ENCODE data around the gene LEKR1.

Gene LEKR1

DNA sequence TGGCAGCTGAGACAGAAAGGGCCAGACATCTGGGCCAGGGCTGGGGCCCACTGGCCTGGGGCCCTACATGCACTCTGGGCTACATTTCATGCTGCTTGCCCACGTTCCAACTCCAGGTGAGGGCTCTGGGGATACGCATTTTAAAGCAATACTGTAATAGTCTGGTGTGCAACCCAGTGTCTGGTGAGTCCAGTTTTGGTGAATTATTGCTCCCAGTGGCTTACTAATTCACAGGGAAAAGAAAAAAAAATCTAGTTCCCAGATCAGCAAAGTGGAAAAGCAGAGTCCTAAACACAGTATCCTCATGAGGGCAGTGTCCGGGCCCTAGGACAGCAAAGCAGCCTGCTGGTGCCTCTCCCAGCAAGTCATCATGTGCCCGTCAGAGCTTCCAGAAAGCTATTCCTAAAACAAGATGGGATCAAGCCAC is 251.4 kb downstream of the LEKR1 start:
- Histone ChIP-seq H3K36me3 (ENCODE audit: control insufficient read depth, low read depth, low read length) (no peaks in the 10 kb centered on the region), H3K27me3 (ENCODE audit: control insufficient read depth, insufficient read depth, low read length) (peaks cover 5% of the 10 kb centered on the region), H3K9me3 (ENCODE audit: control insufficient read depth, low read depth, low read length) (no peaks in the 10 kb centered on the region), H3K4me1 (ENCODE audit: control insufficient read depth, low read depth, low read length) (peaks cover 18% of the 10 kb centered on the region), H3K27ac (ENCODE audit: low read length) (no peak overlapping the region), H3K4me3 (ENCODE audit: low read length) (no peak overlapping the region), H3K9ac (ENCODE audit: low read length) (no peak overlapping the region)

DNA sequence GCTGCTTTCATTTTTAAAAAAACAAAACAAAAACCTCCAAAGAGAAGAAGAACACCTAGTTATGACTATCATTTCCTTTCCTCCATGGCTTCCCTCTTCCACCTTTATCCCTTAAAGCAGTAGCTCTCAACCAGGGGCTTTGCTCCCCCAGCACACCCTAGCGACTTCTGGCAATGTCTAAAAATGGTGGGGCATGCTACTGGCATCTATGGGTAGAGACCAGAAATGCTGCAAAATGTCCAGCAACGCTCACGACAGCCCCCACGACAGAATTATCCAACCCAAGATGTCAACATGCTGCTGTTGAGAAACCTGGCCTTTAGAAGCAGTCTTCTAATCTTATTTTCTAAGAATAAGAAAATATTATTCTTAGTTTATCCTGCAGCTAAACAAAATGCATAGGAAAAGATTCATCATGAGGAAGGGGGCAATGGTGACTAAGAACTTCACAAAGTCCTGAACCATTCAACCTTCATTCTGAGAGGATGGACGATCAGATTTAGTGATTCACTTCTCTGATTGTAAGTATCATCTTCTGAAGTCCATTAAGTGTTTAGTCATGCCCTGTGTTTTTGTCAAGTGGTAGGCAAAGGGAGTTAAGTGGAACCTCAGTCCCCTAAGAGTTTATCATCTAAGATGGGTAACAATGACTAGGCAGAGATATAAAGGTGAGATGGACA is 252.1 kb downstream of the LEKR1 start:
- Histone ChIP-seq H3K4me3 (ENCODE audit: low read length) (no peak overlapping the region), H3K4me1 (ENCODE audit: control insufficient read depth, low read depth, low read length) (peaks cover 18% of the 10 kb centered on the region), H3K9ac (ENCODE audit: low read length) (no peak overlapping the region), H3K27me3 (ENCODE audit: control insufficient read depth, insufficient read depth, low read length) (peaks cover 10% of the 10 kb centered on the region), H3K27ac (ENCODE audit: low read length) (no peak overlapping the region), H3K9me3 (ENCODE audit: control insufficient read depth, low read depth, low read length) (no peaks in the 10 kb centered on the region), H3K36me3 (ENCODE audit: control insufficient read depth, low read depth, low read length) (no peaks in the 10 kb centered on the region)

GRCh38 chr3:157078811-157079185 is 252.6 kb downstream of the LEKR1 start:
- no peak overlapping the region for H3K9ac ChIP-seq (ENCODE audit: low read length)
- H3K4me3 ChIP-seq (ENCODE audit: low read length): no peak overlapping the region
- peaks cover 18% of the 10 kb centered on the region for H3K4me1 ChIP-seq (ENCODE audit: control insufficient read depth, low read depth, low read length)
- H3K27me3 ChIP-seq (ENCODE audit: control insufficient read depth, insufficient read depth, low read length): peaks cover 10% of the 10 kb centered on the region
- H3K27ac ChIP-seq (ENCODE audit: low read length): no peak overlapping the region
- H3K36me3 ChIP-seq (ENCODE audit: control insufficient read depth, low read depth, low read length): no peaks in the 10 kb centered on the region
- no peaks in the 10 kb centered on the region for H3K9me3 ChIP-seq (ENCODE audit: control insufficient read depth, low read depth, low read length)

GRCh38 chr3:157079676-157080369 is 253.7 kb downstream of the LEKR1 start:
- H3K4me3 ChIP-seq (ENCODE audit: low read length): no peak overlapping the region
- H3K9me3 ChIP-seq (ENCODE audit: control insufficient read depth, low read depth, low read length): no peaks in the 10 kb centered on the region
- H3K27me3 ChIP-seq (ENCODE audit: control insufficient read depth, insufficient read depth, low read length): peaks cover 10% of the 10 kb centered on the region
- no peak overlapping the region for H3K9ac ChIP-seq (ENCODE audit: low read length)
- no peak overlapping the region for H3K27ac ChIP-seq (ENCODE audit: low read length)
- peaks cover 18% of the 10 kb centered on the region for H3K4me1 ChIP-seq (ENCODE audit: control insufficient read depth, low read depth, low read length)
- no peaks in the 10 kb centered on the region for H3K36me3 ChIP-seq (ENCODE audit: control insufficient read depth, low read depth, low read length)

- Histone ChIP-seq H3K4me3 (ENCODE audit: low read length) (no peak overlapping the region), H3K4me1 (ENCODE audit: control insufficient read depth, low read depth, low read length) (peaks cover 12% of the 10 kb centered on the region), H3K27me3 (ENCODE audit: control insufficient read depth, insufficient read depth, low read length) (peaks cover 10% of the 10 kb centered on the region), H3K9me3 (ENCODE audit: control insufficient read depth, low read depth, low read length) (no peaks in the 10 kb centered on the region), H3K27ac (ENCODE audit: low read length) (no peak overlapping the region), H3K9ac (ENCODE audit: low read length) (peak overlapping the region; percentile 37), H3K36me3 (ENCODE audit: control insufficient read depth, low read depth, low read length) (no peaks in the 10 kb centered on the region)
Measured at GRCh38 chr3:157081626-157082210, 255.6 kb downstream of the LEKR1 start.

- Histone ChIP-seq H3K9ac (ENCODE audit: low read length) (peak overlapping the region; percentile 0), H3K4me1 (ENCODE audit: control insufficient read depth, low read depth, low read length) (peaks cover 19% of the 10 kb centered on the region), H3K36me3 (ENCODE audit: control insufficient read depth, low read depth, low read length) (no peaks in the 10 kb centered on the region), H3K9me3 (ENCODE audit: control insufficient read depth, low read depth, low read length) (no peaks in the 10 kb centered on the region), H3K27ac (ENCODE audit: low read length) (no peak overlapping the region), H3K27me3 (ENCODE audit: control insufficient read depth, insufficient read depth, low read length) (peaks cover 10% of the 10 kb centered on the region), H3K4me3 (ENCODE audit: low read length) (no peak overlapping the region)
Measured at GRCh38 chr3:157082305-157082982, 256.3 kb downstream of the LEKR1 start.

DNA sequence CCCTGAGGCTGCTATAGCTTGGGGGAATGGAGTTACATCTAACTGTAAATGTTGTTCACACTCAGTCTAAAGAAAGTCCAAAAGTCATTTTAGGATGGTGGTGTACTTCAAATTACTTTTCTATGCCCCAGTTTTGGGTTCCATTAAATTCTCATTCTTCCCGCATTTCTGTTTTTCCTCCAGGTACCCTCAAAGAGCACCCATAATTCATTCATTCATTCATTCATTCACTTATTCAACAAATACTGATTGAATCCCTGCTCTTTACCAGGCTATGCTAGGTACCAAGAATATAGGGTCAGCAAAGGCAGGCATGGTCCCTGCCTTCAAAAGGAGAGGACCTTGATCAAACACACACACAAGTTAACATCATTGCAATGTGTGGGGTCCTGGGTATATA is 257.7 kb downstream of the LEKR1 start:
- Histone ChIP-seq H3K4me3 (ENCODE audit: low read length) (no peak overlapping the region), H3K9ac (ENCODE audit: low read length) (no peak overlapping the region), H3K36me3 (ENCODE audit: control insufficient read depth, low read depth, low read length) (no peaks in the 10 kb centered on the region), H3K27ac (ENCODE audit: low read length) (no peak overlapping the region), H3K4me1 (ENCODE audit: control insufficient read depth, low read depth, low read length) (peaks cover 29% of the 10 kb centered on the region), H3K9me3 (ENCODE audit: control insufficient read depth, low read depth, low read length) (no peaks in the 10 kb centered on the region), H3K27me3 (ENCODE audit: control insufficient read depth, insufficient read depth, low read length) (peaks cover 10% of the 10 kb centered on the region)

- no peak overlapping the region for H3K4me3 ChIP-seq (ENCODE audit: low read length)
Measured at GRCh38 chr3:157086060-157086750, 260.1 kb downstream of the LEKR1 start.

DNA sequence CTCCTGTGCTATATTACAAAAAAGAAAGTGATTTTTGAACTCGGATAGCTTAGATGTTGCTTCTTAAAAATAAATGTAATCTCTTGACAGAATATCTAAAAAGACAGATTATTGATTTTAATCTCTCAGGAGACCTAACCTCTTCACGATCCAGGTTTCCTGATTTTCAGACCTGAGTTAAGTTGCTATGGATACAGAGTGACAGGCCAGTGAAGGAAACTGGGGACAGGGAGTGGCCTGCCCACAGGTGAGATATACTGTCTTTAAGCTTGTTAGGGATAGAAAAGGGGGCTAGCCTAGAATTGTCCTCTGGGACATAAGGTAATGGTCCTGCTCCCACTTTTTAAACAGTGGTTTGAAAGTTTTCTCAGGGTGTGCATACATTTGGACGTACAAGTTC is 260.6 kb downstream of the LEKR1 start:
- Histone ChIP-seq H3K4me1 (ENCODE audit: control insufficient read depth, low read depth, low read length) (peaks cover 28% of the 10 kb centered on the region), H3K27ac (ENCODE audit: low read length) (no peak overlapping the region)

More at GRCh38 chr3:157086060-157086750, 260.1 kb downstream of the LEKR1 start:
- peaks cover 20% of the 10 kb centered on the region for H3K27me3 ChIP-seq (ENCODE audit: control insufficient read depth, insufficient read depth, low read length)
- H3K9me3 ChIP-seq (ENCODE audit: control insufficient read depth, low read depth, low read length): no peaks in the 10 kb centered on the region
- no peak overlapping the region for H3K9ac ChIP-seq (ENCODE audit: low read length)
- H3K36me3 ChIP-seq (ENCODE audit: control insufficient read depth, low read depth, low read length): no peaks in the 10 kb centered on the region
- peaks cover 32% of the 10 kb centered on the region for H3K4me1 ChIP-seq (ENCODE audit: control insufficient read depth, low read depth, low read length)
- no peak overlapping the region for H3K27ac ChIP-seq (ENCODE audit: low read length)

DNA sequence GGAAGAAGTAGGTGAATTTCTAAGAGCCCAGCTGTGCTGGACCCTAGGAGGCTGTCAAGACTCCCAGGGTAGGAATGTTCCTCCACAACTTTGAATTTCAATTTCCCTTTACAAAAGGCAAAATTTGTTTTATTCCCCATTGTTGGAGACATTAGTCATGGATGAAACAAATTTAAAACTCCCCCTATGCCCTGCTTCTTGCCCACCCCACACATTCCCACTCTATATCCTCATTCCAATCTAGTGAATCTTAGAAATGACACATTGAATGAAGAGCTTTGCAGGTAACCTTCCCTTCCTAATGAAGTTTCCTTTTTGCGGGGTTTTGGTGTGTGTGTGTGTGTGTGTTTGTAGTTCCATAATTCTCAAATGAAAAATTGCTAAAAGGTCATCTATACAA is 261.2 kb downstream of the LEKR1 start:
- Histone ChIP-seq H3K27ac (ENCODE audit: low read length) (no peak overlapping the region), H3K4me1 (ENCODE audit: control insufficient read depth, low read depth, low read length) (peaks cover 23% of the 10 kb centered on the region), H3K36me3 (ENCODE audit: control insufficient read depth, low read depth, low read length) (no peaks in the 10 kb centered on the region), H3K9me3 (ENCODE audit: control insufficient read depth, low read depth, low read length) (no peaks in the 10 kb centered on the region), H3K27me3 (ENCODE audit: control insufficient read depth, insufficient read depth, low read length) (peaks cover 17% of the 10 kb centered on the region), H3K9ac (ENCODE audit: low read length) (no peak overlapping the region), H3K4me3 (ENCODE audit: low read length) (no peak overlapping the region)

More for the DNA sequence above, 260.6 kb downstream of the LEKR1 start:
- H3K36me3 ChIP-seq (ENCODE audit: control insufficient read depth, low read depth, low read length): no peaks in the 10 kb centered on the region
- no peak overlapping the region for H3K9ac ChIP-seq (ENCODE audit: low read length)
- H3K9me3 ChIP-seq (ENCODE audit: control insufficient read depth, low read depth, low read length): no peaks in the 10 kb centered on the region
- H3K4me3 ChIP-seq (ENCODE audit: low read length): no peak overlapping the region
- peaks cover 20% of the 10 kb centered on the region for H3K27me3 ChIP-seq (ENCODE audit: control insufficient read depth, insufficient read depth, low read length)
